Activated naive CD4-positive, alpha-beta T cell treated with anti-CD3 and anti-CD28 coated beads, Interleukin-2, amount 10 ng/mL, durations not matched to agents 7 days and 5 days (primary cell): Measurements from ENCODE around the gene PLXNA4.

Experiments
- CTCF ChIA-PET: fragments of 350-600 bp; sonication (Branson Sonifier 250); formaldehyde crosslinking; loops from one replicate; lab custom pipeline; 2021; ENCODE audit warnings: antibody characterized with exemption; lab: Charles Lee
- DNase-seq: peaks from one replicate; pipeline ENCODE4 v3.0.0-alpha.2; 2020
- H3K27ac Mint-ChIP-seq: one replicate; pipeline ENCODE4 v1.8.0; 2021; ENCODE audit warnings: mild to moderate bottlenecking, moderate library complexity, mixed read lengths
- H3K27me3 Mint-ChIP-seq: one replicate; pipeline ENCODE4 v1.8.0; 2021; ENCODE audit warnings: mild to moderate bottlenecking, mixed read lengths
- H3K36me3 Mint-ChIP-seq: one replicate; pipeline ENCODE4 v1.8.0; 2021; ENCODE audit warnings: mixed read lengths
- H3K4me1 Mint-ChIP-seq: one replicate; pipeline ENCODE4 v1.8.0; 2021; ENCODE audit warnings: mixed read lengths
- H3K4me3 Mint-ChIP-seq: one replicate; pipeline ENCODE4 v1.8.0; 2021; ENCODE audit warnings: mild to moderate bottlenecking, moderate library complexity, mixed read lengths
- H3K9me3 Mint-ChIP-seq: one replicate; pipeline ENCODE4 v1.8.0; 2021; ENCODE audit warnings: mixed read lengths

PLXNA4 gene

DNA sequence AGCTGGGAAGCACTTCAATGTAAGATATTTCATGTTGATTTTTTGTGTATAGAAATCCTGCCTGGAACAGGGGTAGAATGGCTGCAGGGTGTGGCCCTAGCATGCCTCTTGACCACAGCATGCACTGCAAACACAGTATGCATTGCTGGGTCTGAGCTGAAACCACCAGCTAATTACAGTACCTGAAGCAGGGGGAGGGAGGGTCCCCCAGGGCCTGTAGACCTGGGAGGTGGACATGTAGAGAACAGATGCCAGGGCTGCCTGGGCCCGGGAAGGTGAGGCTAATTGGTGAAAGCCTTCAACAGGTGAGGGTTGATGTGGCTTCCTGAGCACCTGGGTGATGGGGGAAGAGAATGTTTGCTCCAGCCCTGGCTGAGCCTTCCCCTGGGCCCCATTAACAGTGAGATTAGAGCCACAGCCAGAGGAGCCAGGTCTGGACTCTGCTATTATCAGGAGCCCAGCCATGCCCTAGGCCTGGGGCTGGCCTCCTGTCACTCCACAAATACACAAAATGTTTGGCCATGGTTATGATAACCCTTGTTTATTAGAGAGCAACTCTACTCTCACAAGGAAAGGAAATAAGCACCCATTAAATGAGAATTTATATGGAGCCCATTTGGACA lies 83.3 kb downstream of the PLXNA4 start:
- Mint-ChIP-seq H3K27ac (no peak overlapping the region), H3K36me3 (peaks cover 46% of the 10 kb centered on the region), H3K9me3 (peaks cover 12% of the 10 kb centered on the region), H3K4me1 (peaks cover 40% of the 10 kb centered on the region), H3K4me3 (no peak overlapping the region), H3K27me3 (peaks cover 22% of the 10 kb centered on the region)
- no peak for DNase-seq
- CTCF ChIA-PET = interaction anchor here (0.6 to 1.4 kb wide), 2 partner anchors 98 to 100 kb away, joined by 3 to 4 read pairs; no protein-coding TSS in a partner anchor

DNA sequence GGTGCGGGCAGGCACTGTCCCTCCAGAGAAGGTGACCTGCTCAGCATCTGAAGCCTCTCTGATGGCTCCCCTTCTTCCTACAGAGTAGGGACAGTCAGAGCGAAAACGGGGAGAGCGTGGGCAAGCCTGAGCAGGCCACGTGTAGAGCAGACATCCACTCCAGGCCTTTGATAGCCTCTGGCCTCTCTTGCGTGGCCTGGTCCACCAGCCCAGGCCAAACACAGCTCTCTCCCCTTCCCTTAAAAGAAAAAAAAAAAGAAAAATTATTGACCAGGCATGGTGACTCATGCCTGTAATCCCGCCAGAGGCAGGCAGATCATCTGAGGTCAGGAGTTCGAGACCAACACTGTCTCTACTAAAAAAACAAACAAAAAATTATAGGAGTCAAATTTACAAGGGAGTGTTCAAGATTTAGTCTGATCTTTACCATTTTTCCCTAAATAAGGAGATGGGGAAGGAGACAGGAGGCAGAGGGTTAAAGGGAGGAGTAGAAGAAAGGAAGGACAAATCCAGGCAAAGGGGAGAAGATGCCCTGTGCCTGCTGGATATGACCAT lies 84.8 kb downstream of the PLXNA4 start:
- Mint-ChIP-seq H3K27me3 (peaks cover 29% of the 10 kb centered on the region), H3K9me3 (peaks cover 13% of the 10 kb centered on the region), H3K4me3 (no peak overlapping the region), H3K4me1 (peaks cover 55% of the 10 kb centered on the region), H3K36me3 (peaks cover 53% of the 10 kb centered on the region), H3K27ac (peak overlapping the region; percentile 33)
- no peak for DNase-seq
- CTCF ChIA-PET = no interaction called here

DNA sequence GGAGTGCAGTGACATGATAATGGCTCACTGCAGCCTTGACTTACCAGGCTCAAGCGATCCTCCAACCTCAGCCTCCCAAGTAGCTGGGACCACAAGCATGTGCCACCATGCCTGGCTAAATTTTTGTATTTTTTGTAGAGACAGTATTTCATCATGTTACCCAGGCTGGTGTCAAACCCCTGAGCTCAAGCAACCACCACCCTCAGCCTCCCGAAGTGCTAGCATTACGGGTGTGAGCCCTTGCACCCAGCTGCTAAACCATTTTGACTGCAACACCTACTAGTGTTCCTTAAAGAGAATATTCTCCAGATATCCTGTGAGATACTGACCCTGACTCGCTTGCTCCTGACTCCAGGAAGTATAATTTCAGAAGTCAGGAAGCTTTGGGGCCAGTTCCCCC lies 85.8 kb downstream of the PLXNA4 start:
- CTCF ChIA-PET = interaction anchor here (4.2 kb wide), 1 partner anchor 96 kb away, joined by 13 read pairs; no protein-coding TSS in a partner anchor
- H3K4me3 Mint-ChIP-seq = no peak overlapping the region

DNA sequence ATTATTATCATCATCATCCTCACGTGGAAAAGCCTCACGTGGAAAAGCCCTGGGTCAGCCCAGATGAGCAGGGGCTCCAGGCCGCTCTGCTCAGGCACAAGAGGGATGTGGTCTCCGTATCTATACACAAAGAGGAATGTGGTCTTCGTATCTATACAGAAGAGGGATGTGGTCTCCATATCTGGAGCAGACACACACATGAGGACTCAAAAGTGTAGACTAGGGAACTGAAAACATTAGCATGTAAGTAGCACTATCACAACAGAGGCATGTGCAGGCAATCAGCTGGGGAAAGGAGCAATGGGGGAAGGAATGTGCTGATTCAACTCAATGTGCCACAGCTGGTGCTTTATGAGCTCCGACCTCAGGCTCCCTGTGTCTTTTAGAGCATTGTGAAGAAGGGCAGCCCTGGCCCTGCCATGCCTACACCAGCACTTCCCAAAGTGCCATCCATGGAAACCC lies 86.5 kb downstream of the PLXNA4 start:
- no peak overlapping the region for H3K4me3 Mint-ChIP-seq
- peaks cover 72% of the 10 kb centered on the region for H3K4me1 Mint-ChIP-seq
- H3K36me3 Mint-ChIP-seq = peaks cover 52% of the 10 kb centered on the region
- DNase-seq = no peak
- CTCF ChIA-PET = interaction anchor here (1.0 to 4.2 kb wide), 2 partner anchors 14 to 95 kb away, joined by 3 to 13 read pairs; no protein-coding TSS in a partner anchor
- peaks cover 18% of the 10 kb centered on the region for H3K27me3 Mint-ChIP-seq
- H3K9me3 Mint-ChIP-seq = peaks cover 13% of the 10 kb centered on the region
- H3K27ac Mint-ChIP-seq = no peak overlapping the region

More for the DNA sequence above, 85.8 kb downstream of the PLXNA4 start:
- H3K27ac Mint-ChIP-seq = no peak overlapping the region
- DNase-seq = no peak
- peaks cover 24% of the 10 kb centered on the region for H3K27me3 Mint-ChIP-seq
- H3K9me3 Mint-ChIP-seq = peaks cover 13% of the 10 kb centered on the region
- peaks cover 65% of the 10 kb centered on the region for H3K4me1 Mint-ChIP-seq
- H3K36me3 Mint-ChIP-seq = peaks cover 53% of the 10 kb centered on the region

DNA sequence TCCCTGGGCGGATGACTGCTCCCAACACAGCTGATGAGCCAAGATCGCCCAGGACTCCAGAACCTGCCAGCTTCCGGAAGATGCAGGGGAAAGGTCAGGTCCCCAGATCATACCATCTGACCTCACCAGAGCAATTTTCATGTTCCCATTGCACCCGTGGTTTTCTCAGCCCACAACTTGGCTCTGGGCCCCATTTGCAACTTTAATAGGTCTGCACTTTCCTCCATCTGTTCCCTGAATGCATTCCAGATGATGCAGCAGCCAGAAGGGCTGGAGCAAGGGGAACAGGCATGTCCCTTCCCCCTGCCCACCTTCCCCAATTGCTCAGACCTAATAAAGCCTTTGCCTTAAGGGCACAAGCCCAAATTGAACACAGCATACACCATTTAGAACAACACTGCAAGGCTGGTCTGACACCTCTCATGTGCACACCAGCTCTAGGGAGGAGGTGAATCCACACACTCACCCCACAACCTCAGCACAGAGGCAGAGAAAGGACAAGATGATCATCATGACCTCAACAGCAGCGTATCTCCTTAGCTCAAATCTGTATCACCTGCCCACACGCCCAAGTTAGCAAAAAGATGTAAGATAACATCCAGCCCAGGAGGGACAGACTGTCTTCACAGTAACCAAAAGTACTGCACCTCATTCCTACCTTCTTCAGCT lies 87.5 kb downstream of the PLXNA4 start:
- Mint-ChIP-seq H3K36me3 (peaks cover 58% of the 10 kb centered on the region), H3K27ac (no peak overlapping the region), H3K4me1 (peaks cover 81% of the 10 kb centered on the region), H3K27me3 (peaks cover 13% of the 10 kb centered on the region), H3K4me3 (no peak overlapping the region), H3K9me3 (peaks cover 13% of the 10 kb centered on the region)
- DNase-seq = no peak
- CTCF ChIA-PET = interaction anchor here (1.0 to 4.2 kb wide), 3 partner anchors 13 to 94 kb away, joined by 3 to 13 read pairs (median 3); no protein-coding TSS in a partner anchor

DNA sequence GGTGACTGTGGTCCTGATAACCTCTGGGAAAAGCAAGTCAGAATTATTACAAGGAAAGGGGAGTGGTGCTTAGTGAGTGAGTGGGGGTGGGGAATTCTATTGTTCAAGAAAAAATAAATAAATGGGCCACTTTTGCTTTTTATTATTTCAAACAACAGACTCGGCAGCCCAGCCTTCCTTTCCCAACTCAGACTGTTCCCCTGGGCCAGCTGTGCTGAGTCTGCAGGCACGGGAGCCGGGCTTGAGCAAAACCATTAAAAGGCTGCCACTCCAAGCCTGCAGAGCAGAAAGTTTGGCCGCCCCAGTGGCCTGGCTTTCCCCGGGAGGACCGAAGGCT lies 90.0 kb downstream of the PLXNA4 start:
- H3K4me1 Mint-ChIP-seq = peaks cover 71% of the 10 kb centered on the region
- H3K27me3 Mint-ChIP-seq = peaks cover 19% of the 10 kb centered on the region
- DNase-seq = no peak
- peak overlapping the region; percentile 91 for H3K27ac Mint-ChIP-seq
- no peak overlapping the region for H3K4me3 Mint-ChIP-seq
- CTCF ChIA-PET = interaction anchor here (1.0 kb wide), 1 partner anchor 71 kb away, joined by 3 read pairs; no protein-coding TSS in a partner anchor
- peaks cover 13% of the 10 kb centered on the region for H3K9me3 Mint-ChIP-seq
- H3K36me3 Mint-ChIP-seq = peaks cover 70% of the 10 kb centered on the region

DNA sequence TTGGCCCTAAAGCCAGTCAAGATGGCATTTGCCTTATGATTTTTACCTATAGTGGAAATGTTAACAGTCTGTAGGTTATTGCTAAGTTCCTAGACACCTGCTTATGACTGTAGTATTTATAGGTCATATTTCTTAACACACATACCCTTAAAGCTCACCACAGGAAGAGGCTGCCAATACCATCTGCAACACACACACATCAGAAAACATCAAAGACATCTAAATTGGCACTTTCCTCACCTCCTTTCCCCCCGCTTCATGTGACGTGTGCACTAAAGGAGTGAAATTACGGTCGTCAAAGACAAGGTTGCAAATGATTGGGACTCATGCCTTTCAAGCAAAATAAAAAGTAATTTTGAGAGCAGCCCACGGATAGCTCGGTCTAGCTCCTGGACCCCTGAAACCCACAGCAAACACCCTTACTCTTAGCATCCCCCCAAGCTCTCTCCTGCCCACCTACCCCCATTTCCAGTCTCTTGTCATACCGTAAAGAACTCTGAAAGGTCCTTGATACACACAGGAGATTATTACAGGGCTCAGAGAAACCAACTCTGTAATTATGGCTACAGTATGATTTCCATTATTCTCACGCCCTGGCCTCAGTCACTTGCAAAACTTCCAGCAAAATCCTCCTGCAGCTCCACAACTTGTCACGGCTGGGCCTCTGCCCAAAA lies 90.5 kb downstream of the PLXNA4 start:
- peaks cover 13% of the 10 kb centered on the region for H3K9me3 Mint-ChIP-seq
- H3K27ac Mint-ChIP-seq = peak overlapping the region; percentile 91
- DNase-seq = peak; percentile 66
- peaks cover 19% of the 10 kb centered on the region for H3K27me3 Mint-ChIP-seq
- peaks cover 71% of the 10 kb centered on the region for H3K4me1 Mint-ChIP-seq
- peak overlapping the region; percentile 15 for H3K4me3 Mint-ChIP-seq
- peaks cover 69% of the 10 kb centered on the region for H3K36me3 Mint-ChIP-seq
- CTCF ChIA-PET = interaction anchor here (0.6 to 1.0 kb wide), 2 partner anchors 72 to 264 kb away, joined by 3 read pairs; no protein-coding TSS in a partner anchor

DNA sequence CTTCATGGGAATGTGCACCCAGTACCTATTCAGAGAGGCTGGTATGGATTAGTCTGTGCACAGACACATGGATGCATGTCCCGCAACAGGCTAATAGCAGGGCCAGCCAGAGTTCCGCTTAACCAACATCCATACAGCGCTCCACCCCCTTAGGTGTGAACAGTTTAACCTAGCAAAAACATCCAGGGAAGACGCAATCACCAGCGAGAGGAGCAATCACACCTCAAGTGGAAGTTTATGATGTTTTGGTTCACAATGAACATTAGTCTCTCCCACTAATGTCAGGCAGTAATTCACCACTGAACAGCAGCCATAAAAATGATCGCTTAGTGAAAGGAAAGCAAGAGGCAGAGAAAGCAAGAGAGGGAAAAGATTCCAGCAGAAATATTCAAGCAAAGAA lies 91.1 kb downstream of the PLXNA4 start:
- peak overlapping the region; percentile 91 for H3K27ac Mint-ChIP-seq
- H3K4me1 Mint-ChIP-seq = peaks cover 68% of the 10 kb centered on the region
- peaks cover 70% of the 10 kb centered on the region for H3K36me3 Mint-ChIP-seq
- H3K9me3 Mint-ChIP-seq = peaks cover 13% of the 10 kb centered on the region
- H3K27me3 Mint-ChIP-seq = peaks cover 19% of the 10 kb centered on the region
- no peak overlapping the region for H3K4me3 Mint-ChIP-seq
- CTCF ChIA-PET = interaction anchor here (0.6 kb wide), 1 partner anchor 263 kb away, joined by 3 read pairs; no protein-coding TSS in a partner anchor
- no peak for DNase-seq

DNA sequence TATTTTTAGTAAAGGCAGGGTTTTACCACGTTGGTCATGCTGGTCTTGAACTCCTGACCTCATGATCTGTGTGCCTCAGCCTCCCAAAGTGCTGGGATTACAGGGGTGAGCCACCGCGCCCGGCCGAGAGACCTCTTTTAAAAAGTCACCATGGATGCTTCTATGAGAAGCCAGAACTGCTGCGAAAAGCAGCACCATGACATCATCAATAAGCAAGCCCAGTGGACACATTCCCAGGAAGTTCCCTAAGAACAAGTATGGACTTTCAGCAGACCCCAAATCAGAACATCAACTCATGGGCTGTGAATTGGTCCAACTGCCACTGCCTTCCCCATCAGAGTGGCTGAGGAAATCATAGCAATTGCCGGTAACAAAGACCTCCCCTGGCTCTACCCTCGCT lies 93.4 kb downstream of the PLXNA4 start:
- H3K27ac Mint-ChIP-seq = no peak overlapping the region
- CTCF ChIA-PET = no interaction called here
- no peak overlapping the region for H3K4me3 Mint-ChIP-seq
- DNase-seq = no peak
- peaks cover 54% of the 10 kb centered on the region for H3K4me1 Mint-ChIP-seq
- H3K27me3 Mint-ChIP-seq = peaks cover 22% of the 10 kb centered on the region
- peaks cover 61% of the 10 kb centered on the region for H3K36me3 Mint-ChIP-seq
- H3K9me3 Mint-ChIP-seq = no peaks in the 10 kb centered on the region

DNA sequence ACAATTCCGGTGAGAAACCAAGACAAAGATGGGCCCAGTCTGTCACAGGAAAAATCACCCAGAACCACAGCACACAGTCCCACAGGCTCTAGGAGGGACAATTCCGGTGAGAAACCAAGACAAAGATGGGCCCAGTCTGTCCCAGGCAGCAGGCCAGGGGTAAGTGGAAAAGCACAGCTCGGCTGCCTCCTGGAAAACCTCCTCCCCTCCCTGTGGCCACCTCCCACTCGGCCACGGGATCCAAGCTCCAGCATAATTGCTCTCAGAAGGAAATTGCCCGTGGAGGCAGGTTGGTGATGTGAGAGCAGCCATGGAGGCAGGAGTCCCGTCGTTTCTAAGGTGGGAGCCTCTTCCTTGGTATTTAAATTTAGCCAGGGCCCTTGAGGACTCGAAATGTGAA lies 95.7 kb downstream of the PLXNA4 start:
- Mint-ChIP-seq H3K27ac (no peak overlapping the region), H3K4me3 (no peak overlapping the region), H3K4me1 (peaks cover 52% of the 10 kb centered on the region), H3K27me3 (peaks cover 27% of the 10 kb centered on the region), H3K36me3 (peaks cover 63% of the 10 kb centered on the region), H3K9me3 (peaks cover 3% of the 10 kb centered on the region)
- no peak for DNase-seq
- CTCF ChIA-PET = no interaction called here

DNA sequence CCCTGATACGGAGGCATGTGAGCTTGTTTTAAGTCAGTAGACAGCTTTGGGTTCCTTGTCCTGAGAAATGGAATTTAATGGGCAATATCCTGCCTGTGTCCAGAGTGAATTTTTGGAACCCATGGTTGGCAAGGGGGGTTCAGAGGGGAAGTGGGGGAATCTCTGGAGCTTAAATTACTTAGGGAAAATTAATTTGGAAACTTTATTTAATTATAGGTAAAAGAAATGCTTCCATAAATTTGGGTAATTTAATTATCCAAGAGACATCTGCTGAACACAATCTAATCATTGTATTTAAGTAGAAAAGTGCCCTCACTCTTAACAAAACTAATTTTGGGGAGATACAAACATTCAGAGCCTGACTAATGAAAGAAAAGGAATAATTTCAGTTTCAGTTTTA lies 99.7 kb downstream of the PLXNA4 start:
- Mint-ChIP-seq H3K27ac (no peak overlapping the region), H3K4me3 (no peak overlapping the region), H3K4me1 (peaks cover 64% of the 10 kb centered on the region), H3K9me3 (peaks cover 3% of the 10 kb centered on the region), H3K36me3 (peaks cover 53% of the 10 kb centered on the region), H3K27me3 (peaks cover 47% of the 10 kb centered on the region)
- CTCF ChIA-PET = interaction anchor here (0.7 to 1.2 kb wide), 3 partner anchors 13 to 82 kb away, joined by 3 to 4 read pairs (median 3); no protein-coding TSS in a partner anchor
- DNase-seq = no peak

DNA sequence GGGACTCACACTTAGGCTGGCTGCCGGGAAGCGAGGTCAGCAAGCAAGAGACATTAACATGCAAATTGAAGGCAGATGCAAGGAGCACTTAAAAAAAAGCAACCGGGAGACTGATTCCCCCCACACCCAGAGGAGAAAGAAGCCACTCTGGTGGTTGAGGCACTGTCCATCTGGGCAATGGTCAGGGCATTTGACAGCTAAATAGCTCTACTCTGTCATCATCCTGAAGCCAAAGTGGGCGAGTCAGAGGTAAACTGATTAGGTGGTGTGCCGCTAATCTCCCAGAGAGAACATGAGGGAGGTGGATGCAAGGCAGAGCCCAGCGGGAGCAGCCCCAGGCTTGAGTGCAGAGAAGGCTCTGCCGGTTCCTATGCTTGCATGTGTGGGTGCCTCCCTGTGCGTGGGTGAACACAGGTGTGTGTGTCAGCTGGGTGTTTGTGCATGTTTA lies 100.6 kb downstream of the PLXNA4 start:
- H3K27me3 Mint-ChIP-seq = peaks cover 51% of the 10 kb centered on the region
- H3K36me3 Mint-ChIP-seq = peaks cover 61% of the 10 kb centered on the region
- H3K27ac Mint-ChIP-seq = no peak overlapping the region
- CTCF ChIA-PET = interaction anchor here (0.7 to 1.3 kb wide), 4 partner anchors 14 to 81 kb away, joined by 3 to 5 read pairs (median 4); no protein-coding TSS in a partner anchor
- H3K9me3 Mint-ChIP-seq = peaks cover 6% of the 10 kb centered on the region
- no peak overlapping the region for H3K4me3 Mint-ChIP-seq
- DNase-seq = no peak
- H3K4me1 Mint-ChIP-seq = peaks cover 72% of the 10 kb centered on the region

DNA sequence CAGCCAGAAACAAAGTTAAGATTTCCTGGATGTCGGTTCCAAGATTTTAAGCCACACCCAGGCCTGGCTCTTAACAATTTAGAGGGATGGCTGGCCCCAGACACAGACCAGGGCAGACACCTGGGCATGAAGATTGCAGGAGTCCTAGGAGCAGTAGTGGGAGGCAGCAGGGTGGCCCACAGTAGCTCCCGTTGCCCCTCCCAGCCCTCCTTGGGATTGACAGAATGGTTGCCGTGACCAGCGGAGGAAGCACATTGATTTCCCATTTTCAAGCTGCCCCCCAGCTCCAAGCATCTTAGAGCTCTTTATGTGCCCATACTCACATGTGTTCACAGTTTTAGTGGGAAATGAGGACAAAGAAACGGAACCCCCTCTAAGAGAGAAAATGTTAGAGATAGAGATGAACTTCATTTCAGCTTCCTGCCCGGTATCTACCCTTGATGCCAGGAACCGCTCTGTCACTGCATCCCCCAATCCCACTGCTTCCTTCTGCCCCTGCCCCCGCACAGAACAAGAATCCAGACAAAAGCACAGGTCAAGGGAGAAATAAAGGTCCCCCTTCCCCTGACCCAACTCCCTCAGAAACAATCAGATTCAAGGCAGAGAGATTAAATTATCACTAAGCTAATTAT lies 101.1 kb downstream of the PLXNA4 start:
- peaks cover 65% of the 10 kb centered on the region for H3K36me3 Mint-ChIP-seq
- no peak for DNase-seq
- H3K4me1 Mint-ChIP-seq = peaks cover 77% of the 10 kb centered on the region
- no peak overlapping the region for H3K27ac Mint-ChIP-seq
- H3K4me3 Mint-ChIP-seq = no peak overlapping the region
- H3K9me3 Mint-ChIP-seq = peaks cover 6% of the 10 kb centered on the region
- H3K27me3 Mint-ChIP-seq = peaks cover 51% of the 10 kb centered on the region
- CTCF ChIA-PET = interaction anchor here (1.3 kb wide), 1 partner anchor 30 kb away, joined by 5 read pairs; no protein-coding TSS in a partner anchor
